Stimulated activated naive CD8-positive, alpha-beta T cell treated with anti-CD3 and anti-CD28 coated beads, Interleukin-15, Interleukin-2, amounts not matched to agents 100 ng/mL and 50 ng/mL, for 24 hours (primary cell): Measurements from ENCODE around the gene L3MBTL4.

Source experiments
- H3K27ac Mint-ChIP-seq: one replicate; pipeline ENCODE4 v1.8.0; 2021; ENCODE audit warnings: mild to moderate bottlenecking, mixed read lengths
- H3K27me3 Mint-ChIP-seq: one replicate; pipeline ENCODE4 v1.8.0; 2021; ENCODE audit warnings: mixed read lengths
- H3K36me3 Mint-ChIP-seq: one replicate; pipeline ENCODE4 v1.8.0; 2021; ENCODE audit warnings: low read depth, mixed read lengths
- H3K4me1 Mint-ChIP-seq: one replicate; pipeline ENCODE4 v1.8.0; 2021; ENCODE audit warnings: low read depth, mixed read lengths
- H3K4me3 Mint-ChIP-seq: one replicate; pipeline ENCODE4 v1.8.0; 2021; ENCODE audit warnings: mild to moderate bottlenecking, mixed read lengths
- H3K9me3 Mint-ChIP-seq: one replicate; pipeline ENCODE4 v1.8.0; 2021; ENCODE audit warnings: mixed read lengths

L3MBTL4 gene

GRCh38 chr18:5979971-5980457 lies 434.7 kb downstream of the L3MBTL4 start:
- Mint-ChIP-seq H3K27me3 (no peaks in the 10 kb centered on the region), H3K4me3 (no peak overlapping the region), H3K27ac (no peak overlapping the region), H3K9me3 (no peaks in the 10 kb centered on the region), H3K4me1 (peaks cover 9% of the 10 kb centered on the region), H3K36me3 (no peaks in the 10 kb centered on the region)

GRCh38 chr18:5979176-5979888 lies 435.4 kb downstream of the L3MBTL4 start:
- Mint-ChIP-seq H3K4me1 (peaks cover 13% of the 10 kb centered on the region), H3K27ac (no peak overlapping the region)

GRCh38 chr18:5977022-5977421 lies 437.7 kb downstream of the L3MBTL4 start:
- H3K36me3 Mint-ChIP-seq, result no peaks in the 10 kb centered on the region
- H3K27ac Mint-ChIP-seq, result no peak overlapping the region
- H3K27me3 Mint-ChIP-seq, result no peaks in the 10 kb centered on the region
- peaks cover 13% of the 10 kb centered on the region for H3K4me1 Mint-ChIP-seq
- H3K9me3 Mint-ChIP-seq, result no peaks in the 10 kb centered on the region
- H3K4me3 Mint-ChIP-seq, result no peak overlapping the region

More at GRCh38 chr18:5979176-5979888, 435.4 kb downstream of the L3MBTL4 start:
- no peaks in the 10 kb centered on the region for H3K36me3 Mint-ChIP-seq
- H3K9me3 Mint-ChIP-seq, result no peaks in the 10 kb centered on the region
- H3K27me3 Mint-ChIP-seq, result no peaks in the 10 kb centered on the region
- H3K4me3 Mint-ChIP-seq, result no peak overlapping the region

GRCh38 chr18:5975111-5976002 lies 439.4 kb downstream of the L3MBTL4 start:
- Mint-ChIP-seq H3K9me3 (no peaks in the 10 kb centered on the region), H3K27ac (no peak overlapping the region), H3K36me3 (no peaks in the 10 kb centered on the region), H3K27me3 (no peaks in the 10 kb centered on the region), H3K4me3 (no peak overlapping the region), H3K4me1 (peaks cover 13% of the 10 kb centered on the region)

- peaks cover 18% of the 10 kb centered on the region for H3K4me1 Mint-ChIP-seq
- no peak overlapping the region for H3K4me3 Mint-ChIP-seq
- no peaks in the 10 kb centered on the region for H3K36me3 Mint-ChIP-seq
- H3K27ac Mint-ChIP-seq, result no peak overlapping the region
- no peaks in the 10 kb centered on the region for H3K9me3 Mint-ChIP-seq
- H3K27me3 Mint-ChIP-seq, result no peaks in the 10 kb centered on the region
Observed at GRCh38 chr18:5974696-5975095, 440.0 kb downstream of the L3MBTL4 start.

GRCh38 chr18:5973099-5973498 lies 441.6 kb downstream of the L3MBTL4 start:
- Mint-ChIP-seq H3K4me3 (no peak overlapping the region), H3K9me3 (no peaks in the 10 kb centered on the region), H3K36me3 (no peaks in the 10 kb centered on the region), H3K4me1 (peaks cover 18% of the 10 kb centered on the region), H3K27ac (no peak overlapping the region), H3K27me3 (no peaks in the 10 kb centered on the region)

GRCh38 chr18:5972298-5972697 lies 442.4 kb downstream of the L3MBTL4 start:
- no peaks in the 10 kb centered on the region for H3K9me3 Mint-ChIP-seq
- peaks cover 18% of the 10 kb centered on the region for H3K4me1 Mint-ChIP-seq
- no peaks in the 10 kb centered on the region for H3K27me3 Mint-ChIP-seq
- H3K27ac Mint-ChIP-seq, result no peak overlapping the region
- no peak overlapping the region for H3K4me3 Mint-ChIP-seq
- H3K36me3 Mint-ChIP-seq, result no peaks in the 10 kb centered on the region

GRCh38 chr18:5969989-5970403 lies 444.7 kb downstream of the L3MBTL4 start:
- H3K9me3 Mint-ChIP-seq, result no peaks in the 10 kb centered on the region
- no peak overlapping the region for H3K27ac Mint-ChIP-seq
- H3K36me3 Mint-ChIP-seq, result no peaks in the 10 kb centered on the region
- peaks cover 14% of the 10 kb centered on the region for H3K4me1 Mint-ChIP-seq
- no peak overlapping the region for H3K4me3 Mint-ChIP-seq
- H3K27me3 Mint-ChIP-seq, result no peaks in the 10 kb centered on the region

GRCh38 chr18:5969355-5969988 lies 445.2 kb downstream of the L3MBTL4 start:
- no peaks in the 10 kb centered on the region for H3K36me3 Mint-ChIP-seq
- peaks cover 16% of the 10 kb centered on the region for H3K4me1 Mint-ChIP-seq
- no peak overlapping the region for H3K4me3 Mint-ChIP-seq
- no peak overlapping the region for H3K27ac Mint-ChIP-seq
- no peaks in the 10 kb centered on the region for H3K9me3 Mint-ChIP-seq
- H3K27me3 Mint-ChIP-seq, result no peaks in the 10 kb centered on the region

- no peaks in the 10 kb centered on the region for H3K27me3 Mint-ChIP-seq
- no peaks in the 10 kb centered on the region for H3K36me3 Mint-ChIP-seq
- no peaks in the 10 kb centered on the region for H3K9me3 Mint-ChIP-seq
- H3K4me3 Mint-ChIP-seq, result no peak overlapping the region
- H3K27ac Mint-ChIP-seq, result no peak overlapping the region
- peaks cover 20% of the 10 kb centered on the region for H3K4me1 Mint-ChIP-seq
Observed at GRCh38 chr18:5967666-5968065, 447.0 kb downstream of the L3MBTL4 start.

GRCh38 chr18:5967007-5967406 lies 447.7 kb downstream of the L3MBTL4 start:
- Mint-ChIP-seq H3K27ac (no peak overlapping the region), H3K9me3 (no peaks in the 10 kb centered on the region), H3K36me3 (no peaks in the 10 kb centered on the region), H3K4me3 (no peak overlapping the region), H3K4me1 (peaks cover 20% of the 10 kb centered on the region), H3K27me3 (no peaks in the 10 kb centered on the region)

GRCh38 chr18:5966514-5966913 lies 448.2 kb downstream of the L3MBTL4 start:
- Mint-ChIP-seq H3K27me3 (no peaks in the 10 kb centered on the region), H3K4me1 (peaks cover 20% of the 10 kb centered on the region), H3K27ac (no peak overlapping the region), H3K36me3 (no peaks in the 10 kb centered on the region), H3K4me3 (no peak overlapping the region), H3K9me3 (no peaks in the 10 kb centered on the region)

- no peak overlapping the region for H3K27ac Mint-ChIP-seq
- H3K4me1 Mint-ChIP-seq, result peaks cover 16% of the 10 kb centered on the region
- no peak overlapping the region for H3K4me3 Mint-ChIP-seq
- no peaks in the 10 kb centered on the region for H3K36me3 Mint-ChIP-seq
- no peaks in the 10 kb centered on the region for H3K27me3 Mint-ChIP-seq
- no peaks in the 10 kb centered on the region for H3K9me3 Mint-ChIP-seq
Observed at GRCh38 chr18:5964996-5965395, 449.7 kb downstream of the L3MBTL4 start.

GRCh38 chr18:5964596-5964995 lies 450.1 kb downstream of the L3MBTL4 start:
- Mint-ChIP-seq H3K4me1 (peaks cover 15% of the 10 kb centered on the region), H3K27ac (no peak overlapping the region), H3K27me3 (no peaks in the 10 kb centered on the region), H3K4me3 (no peak overlapping the region), H3K36me3 (no peaks in the 10 kb centered on the region), H3K9me3 (no peaks in the 10 kb centered on the region)

GRCh38 chr18:5964108-5964507 lies 450.6 kb downstream of the L3MBTL4 start:
- no peaks in the 10 kb centered on the region for H3K9me3 Mint-ChIP-seq
- no peak overlapping the region for H3K4me3 Mint-ChIP-seq
- H3K36me3 Mint-ChIP-seq, result no peaks in the 10 kb centered on the region
- peaks cover 15% of the 10 kb centered on the region for H3K4me1 Mint-ChIP-seq
- no peak overlapping the region for H3K27ac Mint-ChIP-seq
- no peaks in the 10 kb centered on the region for H3K27me3 Mint-ChIP-seq
